Measurements from ENCODE around the gene PCDH9.
A peak's percentile ranks its signal among the peaks of the same experiment; 100 is the strongest.

Gene PCDH9

DNA sequence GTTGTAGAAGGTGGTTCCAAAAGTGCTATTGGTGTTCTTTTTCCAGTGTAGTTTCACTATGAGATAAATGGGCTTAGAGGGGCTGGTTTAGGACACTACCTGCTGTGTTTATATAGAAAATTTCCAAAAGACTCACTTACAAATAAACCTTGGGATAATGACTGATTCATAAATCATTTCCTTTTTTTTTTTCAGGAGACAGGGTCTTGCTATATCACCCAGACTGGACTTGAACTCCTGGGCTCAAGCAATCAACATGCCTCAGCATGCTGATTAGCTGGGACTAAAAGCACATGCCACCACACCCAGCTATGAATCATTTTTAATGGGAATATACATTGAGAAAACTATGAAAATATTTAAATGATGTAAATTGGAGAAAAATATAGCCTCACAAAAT lies 376.6 kb downstream of the PCDH9 start:
- Histone ChIP-seq H3K4me3 (no peak overlapping the region), H3K9ac (ENCODE audit: insufficient read length) (no peak overlapping the region), H3K36me3 (ENCODE audit: insufficient read depth, low read length) (no peaks in the 10 kb centered on the region), H3K9me3 (ENCODE audit: low read depth, low read length) (no peaks in the 10 kb centered on the region), H3K27ac (no peak overlapping the region)
- DNase-seq (ENCODE audit: low read depth, low spot score): no peak
- no peak for TF ChIP-seq POLR2AphosphoS5 (IDR thresholded peaks at IDR 0.05; ENCODE audit: borderline replicate concordance, low read depth, low read length)
- TF ChIP-seq FOXP2 (optimal IDR thresholded peaks at IDR 0.05; ENCODE audit: control extremely low read depth, extremely low read length, insufficient read depth): no peak
- TF ChIP-seq EZH2 (IDR thresholded peaks at IDR 0.05): no peak

DNA sequence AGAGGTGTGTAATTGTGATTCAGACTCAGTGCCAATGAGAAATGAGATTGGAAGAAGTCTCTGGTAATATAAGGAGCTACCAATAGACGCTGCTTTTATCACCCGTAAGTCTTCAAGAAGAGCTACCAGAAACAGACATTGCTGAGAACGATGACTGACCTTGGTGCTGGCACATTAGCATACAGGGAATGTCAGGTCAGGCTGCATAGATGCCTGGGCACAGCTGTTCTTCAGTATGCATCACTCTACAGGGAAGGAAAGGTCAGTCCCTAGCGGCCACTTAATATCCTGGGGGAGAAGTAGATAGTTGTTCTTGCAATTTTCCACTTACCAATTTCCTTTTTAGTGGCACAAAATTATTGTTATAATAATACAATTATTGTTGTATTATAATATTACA lies 380.4 kb downstream of the PCDH9 start:
- H3K9ac ChIP-seq (ENCODE audit: insufficient read length): no peak overlapping the region
- DNase-seq (ENCODE audit: low read depth, low spot score): no peak
- TF ChIP-seq POLR2AphosphoS5 (IDR thresholded peaks at IDR 0.05; ENCODE audit: borderline replicate concordance, low read depth, low read length) (no peak), EZH2 (IDR thresholded peaks at IDR 0.05) (no peak), FOXP2 (optimal IDR thresholded peaks at IDR 0.05; ENCODE audit: control extremely low read depth, extremely low read length, insufficient read depth) (no peak)
- H3K27ac ChIP-seq: no peak overlapping the region
- H3K4me3 ChIP-seq: no peak overlapping the region
- no peaks in the 10 kb centered on the region for H3K9me3 ChIP-seq (ENCODE audit: low read depth, low read length)
- H3K36me3 ChIP-seq (ENCODE audit: insufficient read depth, low read length): no peaks in the 10 kb centered on the region

- no peak overlapping the region for H3K9ac ChIP-seq (ENCODE audit: insufficient read length)
- H3K27ac ChIP-seq: no peak overlapping the region
- H3K9me3 ChIP-seq (ENCODE audit: low read depth, low read length): no peaks in the 10 kb centered on the region
Observed at GRCh38 chr13:66847541-66847940, 382.6 kb downstream of the PCDH9 start.

GRCh38 chr13:66845393-66845792 lies 384.7 kb downstream of the PCDH9 start:
- no peak overlapping the region for H3K9ac ChIP-seq (ENCODE audit: insufficient read length)
- H3K4me3 ChIP-seq: no peak overlapping the region
- DNase-seq (ENCODE audit: low read depth, low spot score): no peak
- H3K9me3 ChIP-seq (ENCODE audit: low read depth, low read length): no peaks in the 10 kb centered on the region
- TF ChIP-seq EZH2 (IDR thresholded peaks at IDR 0.05) (no peak), FOXP2 (optimal IDR thresholded peaks at IDR 0.05; ENCODE audit: control extremely low read depth, extremely low read length, insufficient read depth) (no peak), POLR2AphosphoS5 (IDR thresholded peaks at IDR 0.05; ENCODE audit: borderline replicate concordance, low read depth, low read length) (no peak)
- H3K36me3 ChIP-seq (ENCODE audit: insufficient read depth, low read length): no peaks in the 10 kb centered on the region
- no peak overlapping the region for H3K27ac ChIP-seq

More at GRCh38 chr13:66847541-66847940, 382.6 kb downstream of the PCDH9 start:
- TF ChIP-seq EZH2 (IDR thresholded peaks at IDR 0.05) (no peak), POLR2AphosphoS5 (IDR thresholded peaks at IDR 0.05; ENCODE audit: borderline replicate concordance, low read depth, low read length) (no peak)
- no peak for DNase-seq (ENCODE audit: low read depth, low spot score)
- Histone ChIP-seq H3K4me3 (no peak overlapping the region), H3K36me3 (ENCODE audit: insufficient read depth, low read length) (no peaks in the 10 kb centered on the region)

GRCh38 chr13:66844933-66845332 lies 385.2 kb downstream of the PCDH9 start:
- no peaks in the 10 kb centered on the region for H3K9me3 ChIP-seq (ENCODE audit: low read depth, low read length)
- no peak for DNase-seq (ENCODE audit: low read depth, low spot score)
- H3K36me3 ChIP-seq (ENCODE audit: insufficient read depth, low read length): no peaks in the 10 kb centered on the region
- no peak overlapping the region for H3K9ac ChIP-seq (ENCODE audit: insufficient read length)
- TF ChIP-seq POLR2AphosphoS5 (IDR thresholded peaks at IDR 0.05; ENCODE audit: borderline replicate concordance, low read depth, low read length) (no peak), FOXP2 (optimal IDR thresholded peaks at IDR 0.05; ENCODE audit: control extremely low read depth, extremely low read length, insufficient read depth) (no peak), EZH2 (IDR thresholded peaks at IDR 0.05) (no peak)
- no peak overlapping the region for H3K4me3 ChIP-seq
- H3K27ac ChIP-seq: no peak overlapping the region

DNA sequence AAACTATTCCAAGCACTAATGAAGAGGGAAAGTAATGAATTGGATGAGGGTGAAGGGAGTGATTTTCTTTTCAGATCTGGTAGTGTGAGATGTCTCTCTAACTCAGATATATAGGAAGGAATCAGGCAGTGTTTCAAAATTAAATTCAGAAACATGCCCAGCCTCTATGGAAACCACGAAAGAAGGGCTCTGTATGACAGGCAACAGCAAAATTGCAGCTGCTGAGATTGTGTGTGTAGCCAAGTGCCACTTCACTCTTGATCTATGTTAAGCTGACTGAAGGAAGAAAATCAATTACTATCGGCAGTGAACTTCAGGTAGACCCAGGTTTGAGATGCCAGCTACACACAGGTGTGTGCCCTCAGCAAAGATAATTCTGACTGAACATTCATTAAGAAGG lies 387.4 kb downstream of the PCDH9 start:
- Histone ChIP-seq H3K9me3 (ENCODE audit: low read depth, low read length) (no peaks in the 10 kb centered on the region), H3K9ac (ENCODE audit: insufficient read length) (no peak overlapping the region), H3K36me3 (ENCODE audit: insufficient read depth, low read length) (no peaks in the 10 kb centered on the region), H3K4me3 (no peak overlapping the region), H3K27ac (no peak overlapping the region)
- TF ChIP-seq EZH2 (IDR thresholded peaks at IDR 0.05): no peak
- no peak for TF ChIP-seq POLR2AphosphoS5 (IDR thresholded peaks at IDR 0.05; ENCODE audit: borderline replicate concordance, low read depth, low read length)
- TF ChIP-seq FOXP2 (optimal IDR thresholded peaks at IDR 0.05; ENCODE audit: control extremely low read depth, extremely low read length, insufficient read depth): no peak
- DNase-seq (ENCODE audit: low read depth, low spot score): no peak

DNA sequence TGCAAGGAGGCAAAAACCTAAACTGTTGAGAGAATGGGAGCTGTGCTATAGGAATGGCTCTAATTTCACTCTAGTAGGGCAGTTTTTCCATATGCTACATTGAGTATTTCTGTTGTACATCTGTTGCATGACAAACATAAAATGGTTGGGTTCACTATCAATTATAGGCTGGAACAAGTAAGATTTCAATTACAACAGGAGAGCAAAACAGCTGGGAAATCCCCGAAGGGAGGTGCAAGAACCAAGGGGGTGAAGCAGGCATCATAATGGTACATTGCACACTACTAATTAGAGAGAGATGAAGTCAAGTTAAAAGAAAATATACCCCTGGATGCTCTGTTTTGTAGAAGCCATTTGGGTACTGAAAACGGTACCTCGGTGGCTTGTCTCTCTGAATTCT lies 389.5 kb downstream of the PCDH9 start:
- TF ChIP-seq FOXP2 (optimal IDR thresholded peaks at IDR 0.05; ENCODE audit: control extremely low read depth, extremely low read length, insufficient read depth) (no peak), EZH2 (IDR thresholded peaks at IDR 0.05) (no peak), POLR2AphosphoS5 (IDR thresholded peaks at IDR 0.05; ENCODE audit: borderline replicate concordance, low read depth, low read length) (no peak)
- no peak for DNase-seq (ENCODE audit: low read depth, low spot score)
- Histone ChIP-seq H3K4me3 (no peak overlapping the region), H3K9ac (ENCODE audit: insufficient read length) (no peak overlapping the region), H3K36me3 (ENCODE audit: insufficient read depth, low read length) (no peaks in the 10 kb centered on the region), H3K27ac (no peak overlapping the region), H3K9me3 (ENCODE audit: low read depth, low read length) (no peaks in the 10 kb centered on the region)

DNA sequence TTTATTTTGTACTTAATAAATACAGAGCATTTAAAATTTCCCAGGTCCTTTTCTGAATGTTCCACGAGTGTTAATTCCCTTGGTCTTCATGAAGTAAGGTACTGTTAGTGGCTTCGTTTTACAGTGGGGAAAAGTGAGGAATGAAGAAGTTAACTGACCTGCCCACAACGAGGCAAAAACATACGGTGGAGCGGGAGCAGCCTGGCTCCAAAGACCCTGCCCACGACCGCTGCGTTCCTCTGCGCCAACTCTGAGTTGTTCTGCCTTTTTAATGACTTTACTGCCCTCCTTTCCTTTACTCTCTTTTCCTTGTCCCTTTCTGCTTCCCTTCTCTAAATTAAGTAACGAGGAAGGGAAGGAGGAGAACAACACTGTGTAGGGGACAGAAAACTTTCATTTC lies 392.9 kb downstream of the PCDH9 start:
- no peaks in the 10 kb centered on the region for H3K9me3 ChIP-seq (ENCODE audit: low read depth, low read length)
- TF ChIP-seq POLR2AphosphoS5 (IDR thresholded peaks at IDR 0.05; ENCODE audit: borderline replicate concordance, low read depth, low read length) (no peak), EZH2 (IDR thresholded peaks at IDR 0.05) (no peak), FOXP2 (optimal IDR thresholded peaks at IDR 0.05; ENCODE audit: control extremely low read depth, extremely low read length, insufficient read depth) (no peak)
- no peak overlapping the region for H3K9ac ChIP-seq (ENCODE audit: insufficient read length)
- H3K27ac ChIP-seq: no peak overlapping the region
- DNase-seq (ENCODE audit: low read depth, low spot score): no peak
- no peak overlapping the region for H3K4me3 ChIP-seq
- no peaks in the 10 kb centered on the region for H3K36me3 ChIP-seq (ENCODE audit: insufficient read depth, low read length)

GRCh38 chr13:66835040-66835628 lies 395.0 kb downstream of the PCDH9 start:
- Histone ChIP-seq H3K27ac (peak overlapping the region; percentile 52; the same call in 1 of the 2 replicates), H3K4me3 (no peak overlapping the region), H3K9ac (ENCODE audit: insufficient read length) (no peak overlapping the region), H3K9me3 (ENCODE audit: low read depth, low read length) (no peaks in the 10 kb centered on the region), H3K36me3 (ENCODE audit: insufficient read depth, low read length) (no peaks in the 10 kb centered on the region)
- TF ChIP-seq EZH2 (IDR thresholded peaks at IDR 0.05): no peak
- no peak for TF ChIP-seq POLR2AphosphoS5 (IDR thresholded peaks at IDR 0.05; ENCODE audit: borderline replicate concordance, low read depth, low read length)
- no peak for TF ChIP-seq FOXP2 (optimal IDR thresholded peaks at IDR 0.05; ENCODE audit: control extremely low read depth, extremely low read length, insufficient read depth)
- peak; percentile 37 for DNase-seq (ENCODE audit: low read depth, low spot score)
